Measurements from ENCODE around the gene GDE1.
"Not testable (repeated sequence)": the region's sequence is repeated elsewhere in the genome, so short reads cannot be mapped to it uniquely, and the experiment has no call there.

Gene GDE1

GRCh38 chr16:19521471-19522396 is at the start of gene GDE1:
TSS of gene GDE1 (minus strand) at chr16:19522098. CDS start at chr16:19521964, 134 bp downstream.
- peak; percentile 98 for DNase-seq (ENCODE audit: low read depth, low spot score)

GRCh38 chr16:19567560-19567959 is 45.7 kb upstream of the GDE1 start:
- DNase-seq (ENCODE audit: low read depth, low spot score): no peak

GRCh38 chr16:19566362-19566761 is 44.5 kb upstream of the GDE1 start:
- no peak for DNase-seq (ENCODE audit: low read depth, low spot score)

- DNase-seq (ENCODE audit: low read depth, low spot score): no peak
These were observed 41.5 kb upstream of the GDE1 start for GRCh38 chr16:19563377-19563776.

- DNase-seq (ENCODE audit: low read depth, low spot score): no peak
These were observed 38.2 kb upstream of the GDE1 start for GRCh38 chr16:19560078-19560477.

GRCh38 chr16:19559242-19559910 is 37.5 kb upstream of the GDE1 start:
- DNase-seq (ENCODE audit: low read depth, low spot score): peak; percentile 60

- DNase-seq (ENCODE audit: low read depth, low spot score): peak; percentile 98
These were observed 34.3 kb upstream of the GDE1 start for GRCh38 chr16:19555938-19556771.

- DNase-seq (ENCODE audit: low read depth, low spot score): peak; percentile 100
These were observed 33.5 kb upstream of the GDE1 start, which contains the start of gene VPS35L for GRCh38 chr16:19555186-19555937. TSS of gene VPS35L (plus strand) at chr16:19555703. CDS start at chr16:19555730, 27 bp downstream.

- DNase-seq (ENCODE audit: low read depth, low spot score): no peak
These were observed 27.8 kb upstream of the GDE1 start for GRCh38 chr16:19549673-19550072.

- no peak for DNase-seq (ENCODE audit: low read depth, low spot score)
These were observed 26.2 kb upstream of the GDE1 start for GRCh38 chr16:19548144-19548543.

- DNase-seq (ENCODE audit: low read depth, low spot score): not testable (repeated sequence)
These were observed 21.5 kb upstream of the GDE1 start for GRCh38 chr16:19543278-19543996.

GRCh38 chr16:19542138-19542821 is 20.4 kb upstream of the GDE1 start:
- no peak for DNase-seq (ENCODE audit: low read depth, low spot score)

- DNase-seq (ENCODE audit: low read depth, low spot score): no peak
These were observed 18.5 kb upstream of the GDE1 start for GRCh38 chr16:19540241-19540970.

- no peak for DNase-seq (ENCODE audit: low read depth, low spot score)
These were observed 10.7 kb upstream of the GDE1 start for GRCh38 chr16:19532601-19533000.

GRCh38 chr16:19528666-19529065 is 6.8 kb upstream of the GDE1 start:
- no peak for DNase-seq (ENCODE audit: low read depth, low spot score)

GRCh38 chr16:19527161-19527560 is 5.3 kb upstream of the GDE1 start:
- no peak for DNase-seq (ENCODE audit: low read depth, low spot score)

- no peak for DNase-seq (ENCODE audit: low read depth, low spot score)
These were observed 3.5 kb upstream of the GDE1 start for GRCh38 chr16:19525385-19525723.

- DNase-seq (ENCODE audit: low read depth, low spot score): peak; percentile 24
These were observed 2.9 kb upstream of the GDE1 start for GRCh38 chr16:19524616-19525384.

GRCh38 chr16:19524356-19524615 is 2.4 kb upstream of the GDE1 start:
- no peak for DNase-seq (ENCODE audit: low read depth, low spot score)
